NCI-H2196 (cell line): Measurements from ENCODE around the gene TSNAX.

Experiments used
- DNase-seq: peaks from one replicate; lab custom pipeline; 2025; ENCODE audit not compliant: unreplicated experiment; lab: John Stamatoyannopoulos, UW

Gene TSNAX

DNA sequence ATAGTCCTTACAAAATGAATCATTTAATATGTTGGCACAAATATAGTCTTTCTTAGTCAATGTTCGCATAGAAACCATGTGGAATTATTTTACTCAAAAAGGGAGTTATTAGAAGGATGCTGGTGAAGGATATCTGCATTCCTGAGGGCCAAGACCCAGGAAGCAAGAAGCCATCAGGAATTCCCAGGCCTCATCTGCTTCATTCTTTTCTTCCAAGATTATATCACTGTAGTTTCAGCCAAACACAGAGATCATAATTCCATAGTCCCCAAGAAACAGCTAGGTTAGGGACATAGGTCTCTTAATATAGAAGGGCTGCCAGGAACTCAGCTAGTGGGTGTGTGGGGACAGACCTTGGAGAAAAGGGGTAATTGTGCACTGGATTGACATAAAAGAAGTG is 69.5 kb downstream of the TSNAX start:
- no peak for DNase-seq

DNA sequence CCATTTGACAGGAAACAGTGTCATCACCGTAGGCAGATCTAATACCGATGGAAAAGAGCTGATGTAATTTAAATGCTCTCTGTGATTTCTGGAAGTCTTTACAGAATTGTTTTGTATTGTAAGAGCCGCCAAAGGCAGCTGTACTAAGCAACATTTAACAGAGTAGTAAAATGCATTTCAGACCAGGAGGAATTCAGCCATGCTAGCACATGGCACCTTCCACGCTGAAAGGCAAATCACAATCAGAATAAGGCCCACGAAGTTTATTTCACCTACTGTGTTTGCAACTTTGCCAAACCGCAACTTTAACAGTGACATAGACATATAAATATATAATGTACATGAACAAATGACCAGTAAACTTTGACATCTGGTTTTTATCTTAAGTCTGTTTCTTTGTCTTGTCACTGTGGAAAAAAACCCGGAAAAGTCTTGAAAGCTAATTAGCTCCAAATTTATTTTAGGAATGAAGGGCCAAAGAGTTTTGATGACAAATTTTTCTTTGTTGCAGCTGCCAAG is 72.0 kb downstream of the TSNAX start:
- no peak for DNase-seq

DNA sequence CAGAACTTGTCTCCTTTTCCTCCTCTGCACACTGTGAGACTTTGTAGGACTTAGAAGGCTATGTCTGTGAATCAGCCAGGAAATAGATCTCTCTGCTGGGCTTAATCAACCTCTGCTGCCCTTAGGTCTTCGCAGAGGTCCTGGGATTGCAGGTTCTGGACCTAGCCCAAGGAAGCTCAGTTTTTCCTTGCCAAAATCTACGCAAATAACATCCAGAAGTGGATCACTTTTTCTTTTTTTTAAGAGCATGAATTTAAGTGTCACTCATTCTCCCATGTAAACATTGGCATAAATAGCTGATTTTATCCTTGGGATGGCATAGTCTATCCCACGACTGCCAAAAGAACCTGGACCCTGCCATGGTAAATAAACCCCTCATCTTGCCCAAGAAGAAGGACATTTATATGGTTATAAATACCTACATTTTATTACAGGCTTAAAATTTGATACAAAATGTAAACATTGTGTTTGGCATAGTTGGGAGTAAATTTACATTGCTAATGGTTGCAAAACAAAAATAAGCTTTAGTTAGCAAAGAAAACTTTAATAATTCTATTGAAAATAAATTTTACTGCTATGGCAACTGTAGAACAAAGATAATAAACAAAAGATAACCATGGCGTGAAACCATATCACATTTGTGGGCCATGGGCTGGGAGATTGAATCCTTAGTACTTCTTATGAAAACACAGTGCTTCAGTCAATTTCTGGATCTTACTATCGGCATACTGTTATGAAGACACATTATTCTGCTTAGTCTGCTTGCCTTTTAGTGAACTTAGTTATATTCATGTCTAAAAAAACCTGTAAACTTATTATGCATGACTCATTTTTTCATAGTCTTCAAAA is 73.6 kb downstream of the TSNAX start:
- peak; percentile 43 for DNase-seq

- DNase-seq, result no peak
Observed at GRCh38 chr1:231602673-231602984, 74.2 kb downstream of the TSNAX start.

- peak; percentile 75 for DNase-seq
Observed at GRCh38 chr1:231603598-231604275, 75.3 kb downstream of the TSNAX start.

DNA sequence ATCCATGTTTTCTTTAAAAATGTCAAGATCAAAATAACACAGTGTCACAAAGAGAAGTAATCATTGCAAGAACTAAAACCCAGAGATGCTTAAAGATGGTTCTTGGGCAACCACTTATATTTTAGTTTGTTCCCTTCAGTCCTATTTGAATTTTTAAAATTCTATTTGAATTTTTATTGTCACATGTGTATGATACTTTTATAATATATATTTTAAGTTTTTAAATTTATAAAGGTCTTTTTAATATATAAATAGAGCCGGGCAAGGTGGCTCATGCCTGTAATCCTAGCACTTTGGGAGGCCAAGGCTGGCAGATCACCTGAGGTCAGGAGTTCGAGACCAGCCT is 75.8 kb downstream of the TSNAX start:
- DNase-seq, result no peak

DNA sequence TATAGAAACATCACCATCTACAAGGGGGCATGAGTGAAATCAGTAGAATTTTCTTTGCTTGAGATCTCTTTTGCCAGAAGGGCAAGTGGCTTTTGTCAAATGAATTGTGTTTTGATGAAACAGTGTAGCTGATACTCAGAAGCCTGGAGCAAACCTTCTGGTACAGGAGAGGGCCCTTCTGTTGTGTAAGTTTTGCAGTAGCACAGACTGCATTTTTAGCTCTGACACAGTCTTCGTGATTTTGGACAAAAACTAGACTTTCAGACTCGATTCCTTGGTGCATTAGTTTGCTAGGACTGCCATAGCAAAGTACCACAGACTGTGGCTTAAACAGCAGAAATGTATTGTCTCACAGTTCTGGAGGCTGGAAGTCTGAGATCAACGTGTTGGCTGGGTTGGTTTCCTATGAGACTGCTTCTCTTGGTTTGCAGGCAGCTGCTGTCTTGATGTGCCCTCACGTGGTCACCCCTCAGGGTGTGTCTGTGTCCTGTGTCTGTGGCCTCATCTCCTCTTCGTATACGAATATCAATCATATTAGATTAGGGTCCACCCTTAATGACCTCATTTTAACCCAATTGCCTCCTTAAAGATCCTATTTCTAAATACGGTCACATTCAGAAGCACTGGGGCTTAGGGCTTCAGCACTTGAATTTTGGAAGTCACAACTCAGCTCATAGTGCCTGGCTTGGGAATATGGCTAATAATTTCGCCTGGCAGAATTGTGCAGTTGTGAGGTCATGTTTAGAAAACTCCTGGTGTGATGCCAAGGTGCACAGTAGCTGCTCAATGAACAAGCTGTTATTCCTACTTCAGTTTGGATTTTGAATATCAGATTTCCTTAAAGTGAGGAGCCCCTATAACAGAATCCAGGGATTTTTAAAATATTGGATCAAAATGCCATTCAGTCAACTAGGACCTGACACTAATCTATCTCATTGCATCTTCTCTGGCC is 77.0 kb downstream of the TSNAX start:
- no peak for DNase-seq

- DNase-seq, result no peak
Observed at GRCh38 chr1:231606712-231607111, 78.2 kb downstream of the TSNAX start.

- no peak for DNase-seq
Observed at GRCh38 chr1:231610388-231610787, 81.9 kb downstream of the TSNAX start.

DNA sequence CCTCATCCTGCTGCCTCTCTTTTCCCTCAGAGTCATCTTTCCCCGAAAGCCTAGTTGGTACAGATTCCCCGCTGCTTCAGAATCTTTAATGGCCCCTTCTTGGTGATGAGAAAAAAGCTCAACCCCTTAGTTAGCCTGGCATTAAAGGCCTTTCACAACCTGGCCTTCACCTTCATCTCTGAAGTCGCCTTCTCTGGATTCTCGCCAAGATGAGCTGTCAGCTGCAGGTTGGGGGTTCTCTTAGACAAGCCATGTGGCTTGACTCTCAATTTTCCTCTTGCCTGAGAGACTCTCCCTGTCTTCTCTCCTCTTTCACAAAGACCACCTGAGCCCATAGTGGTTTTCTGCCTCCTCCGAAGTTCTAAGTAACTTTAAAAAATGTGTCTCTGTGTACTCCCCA is 82.6 kb downstream of the TSNAX start:
- no peak for DNase-seq

GRCh38 chr1:231611851-231612250 is 83.4 kb downstream of the TSNAX start:
- no peak for DNase-seq

GRCh38 chr1:231612393-231613089 is 84.1 kb downstream of the TSNAX start:
- no peak for DNase-seq

DNA sequence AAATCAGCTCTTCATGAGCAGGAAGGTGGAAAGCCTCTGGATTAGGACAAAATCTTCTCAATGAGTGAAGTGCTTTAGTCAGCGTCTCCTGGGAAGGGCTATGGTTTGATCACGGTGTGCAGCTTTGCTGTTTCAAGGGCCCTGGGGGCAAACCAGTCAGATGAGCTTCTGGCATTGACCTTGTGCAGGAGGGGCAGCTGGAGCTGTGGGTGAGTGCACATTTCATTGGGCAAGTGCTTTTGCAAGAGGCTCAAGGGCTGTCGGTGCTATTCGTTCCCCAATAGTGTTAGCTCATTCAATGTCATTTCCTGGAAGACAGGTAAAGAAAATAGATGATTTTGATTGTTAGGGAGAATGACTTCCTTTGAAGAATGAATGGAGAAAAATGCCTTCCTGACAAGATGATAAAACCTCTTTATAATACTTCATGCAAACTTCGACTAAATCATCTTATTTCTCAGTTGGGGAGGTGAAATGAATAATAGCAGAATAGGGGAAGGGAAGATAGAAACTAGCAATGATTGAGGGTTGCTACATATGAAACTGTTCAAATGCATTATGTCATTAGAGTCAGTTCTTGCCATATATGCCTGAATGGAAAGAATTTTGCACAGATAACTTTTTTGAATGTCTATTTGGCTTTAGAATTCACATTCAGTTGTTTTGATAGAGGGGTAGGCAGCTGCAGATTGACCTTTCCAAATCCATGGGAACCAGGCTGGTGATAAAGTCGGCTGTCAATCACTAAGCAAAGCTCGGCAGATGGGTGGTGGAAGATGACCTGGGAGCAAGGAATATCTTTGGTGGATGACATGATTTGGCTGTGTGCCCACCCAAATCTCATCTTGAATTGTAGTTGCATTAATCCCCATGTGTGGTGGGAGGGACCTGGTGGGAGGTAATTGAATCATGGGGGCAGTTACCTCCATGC is 85.2 kb downstream of the TSNAX start:
- no peak for DNase-seq
